Measurements from ENCODE around the gene SCUBE2.

DNA sequence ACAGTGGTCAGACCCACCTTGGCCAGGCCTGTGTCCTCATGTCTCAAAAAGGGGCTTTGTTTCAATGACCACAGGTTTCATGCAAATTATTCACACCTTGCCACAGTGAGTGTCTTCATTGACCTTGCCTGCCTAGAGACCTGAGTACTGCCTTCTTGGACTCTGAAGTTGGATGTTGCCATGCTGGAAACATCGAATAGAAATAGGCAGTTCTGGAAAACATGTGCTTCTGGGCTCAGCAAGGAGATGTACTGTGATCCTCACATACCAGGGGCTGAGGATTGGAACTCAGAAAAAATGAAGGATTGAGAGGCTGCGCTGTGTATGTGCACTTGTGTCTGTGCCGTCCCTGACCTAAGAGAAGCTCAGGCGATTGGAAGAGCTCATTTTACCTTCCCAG is 78.0 kb downstream of the SCUBE2 start:
- TF ChIP-seq, protein P1, sequence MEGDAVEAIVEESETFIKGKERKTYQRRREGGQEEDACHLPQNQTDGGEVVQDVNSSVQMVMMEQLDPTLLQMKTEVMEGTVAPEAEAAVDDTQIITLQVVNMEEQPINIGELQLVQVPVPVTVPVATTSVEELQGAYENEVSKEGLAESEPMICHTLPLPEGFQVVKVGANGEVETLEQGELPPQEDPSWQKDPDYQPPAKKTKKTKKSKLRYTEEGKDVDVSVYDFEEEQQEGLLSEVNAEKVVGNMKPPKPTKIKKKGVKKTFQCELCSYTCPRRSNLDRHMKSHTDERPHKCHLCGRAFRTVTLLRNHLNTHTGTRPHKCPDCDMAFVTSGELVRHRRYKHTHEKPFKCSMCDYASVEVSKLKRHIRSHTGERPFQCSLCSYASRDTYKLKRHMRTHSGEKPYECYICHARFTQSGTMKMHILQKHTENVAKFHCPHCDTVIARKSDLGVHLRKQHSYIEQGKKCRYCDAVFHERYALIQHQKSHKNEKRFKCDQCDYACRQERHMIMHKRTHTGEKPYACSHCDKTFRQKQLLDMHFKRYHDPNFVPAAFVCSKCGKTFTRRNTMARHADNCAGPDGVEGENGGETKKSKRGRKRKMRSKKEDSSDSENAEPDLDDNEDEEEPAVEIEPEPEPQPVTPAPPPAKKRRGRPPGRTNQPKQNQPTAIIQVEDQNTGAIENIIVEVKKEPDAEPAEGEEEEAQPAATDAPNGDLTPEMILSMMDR (IDR thresholded peaks at IDR 0.05), result no peak
- TF ChIP-seq POLR2A (IDR thresholded peaks at IDR 0.05), result no peak
